WTC11 (cell line): ENCODE results near the gene NDRG3. TPM values are rescaled to one million over a fixed set of nuclear protein-coding genes. Genes with fewer than 3 reads are reported as not detected.

Experiments
- ATAC-seq: fragments of 200-7000 bp; cut with Tn5 transposase; 2 replicates; pipeline ENCODE4 v1.10.0; 2021; ENCODE audit warnings: mild to moderate bottlenecking, moderate library complexity
- CTCF ChIA-PET: fragments of 300-600 bp; sonication (Branson Sonifier 250); formaldehyde crosslinking; loops from one replicate; lab custom pipeline; 2021; ENCODE audit warnings: antibody characterized with exemption; lab: Charles Lee
- POLR2A ChIA-PET: fragments of 350-600 bp; sonication (Branson Sonifier 250); formaldehyde crosslinking; loops from one replicate; lab custom pipeline; 2021; ENCODE audit warnings: antibody characterized with exemption; lab: Charles Lee
- DNase-seq: peaks from one replicate; pipeline ENCODE4 v3.0.0; 2021; ENCODE audit warnings: low spot score
- H3K27ac Mint-ChIP-seq: 2 replicates; pipeline ENCODE4 v1.8.0; 2021; ENCODE audit warnings: mixed read lengths
- H3K27me3 Mint-ChIP-seq: 2 replicates; pipeline ENCODE4 v1.8.0; 2021; ENCODE audit warnings: low read depth, mild to moderate bottlenecking, moderate library complexity, mixed read lengths
- H3K36me3 Mint-ChIP-seq: 2 replicates; pipeline ENCODE4 v1.8.0; 2021; ENCODE audit warnings: mixed read lengths
- H3K4me1 Mint-ChIP-seq: 2 replicates; pipeline ENCODE4 v1.8.0; 2022; ENCODE audit warnings: mixed read lengths
- H3K4me3 Mint-ChIP-seq: 2 replicates; pipeline ENCODE4 v1.8.0; 2021; ENCODE audit warnings: mild to moderate bottlenecking, moderate library complexity, mixed read lengths
- H3K9me3 Mint-ChIP-seq: 2 replicates; pipeline ENCODE4 v1.8.0; 2021; ENCODE audit warnings: mixed read lengths
- CBFB ChIP-seq: sonication (generic); formaldehyde crosslinking; IDR thresholded peaks from 2 replicates; pipeline ENCODE4 v1.8.1; 2022; ENCODE audit warnings: mild to moderate bottlenecking, low read depth, missing genetic modification reagents
- CREM ChIP-seq: sonication (generic); formaldehyde crosslinking; IDR thresholded peaks from 2 replicates; pipeline ENCODE4 v1.8.1; 2022; ENCODE audit warnings: mild to moderate bottlenecking, missing genetic modification reagents, moderate library complexity
- FOXJ3 ChIP-seq: sonication (generic); formaldehyde crosslinking; IDR thresholded peaks from 2 replicates; pipeline ENCODE4 v1.9.0; 2021; ENCODE audit warnings: missing genetic modification reagents, mild to moderate bottlenecking, borderline replicate concordance
- FOXK1 ChIP-seq: sonication (generic); formaldehyde crosslinking; IDR thresholded peaks from 2 replicates; pipeline ENCODE4 v1.8.0; 2022; ENCODE audit warnings: mild to moderate bottlenecking, moderate library complexity, missing genetic modification reagents
- KAT7 ChIP-seq: sonication (generic); formaldehyde crosslinking; IDR thresholded peaks from 2 replicates; pipeline ENCODE4 v1.8.1; 2023; ENCODE audit warnings: missing genetic modification reagents, mild to moderate bottlenecking, borderline replicate concordance
- NR3C1 ChIP-seq: sonication (generic); formaldehyde crosslinking; conservative IDR thresholded peaks from 2 replicates; pipeline ENCODE4 v1.8.1; 2023; ENCODE audit warnings: low read depth, mild to moderate bottlenecking, missing genetic modification reagents
- RELA ChIP-seq: sonication (generic); formaldehyde crosslinking; IDR thresholded peaks from 2 replicates; pipeline ENCODE4 v1.8.1; 2022; ENCODE audit warnings: missing genetic modification reagents, mild to moderate bottlenecking, borderline replicate concordance
- RORB ChIP-seq: fragments of 250-450 bp; sonication (Bioruptor Pico); IDR thresholded peaks from 2 replicates; pipeline ENCODE4 v1.9.0; 2021; ENCODE audit warnings: mild to moderate bottlenecking
- ZNF219 ChIP-seq: sonication (generic); formaldehyde crosslinking; IDR thresholded peaks from 2 replicates; pipeline ENCODE4 v1.8.0; 2023; ENCODE audit warnings: missing genetic modification reagents, mild to moderate bottlenecking, borderline replicate concordance
- ZNF263 ChIP-seq: sonication (generic); formaldehyde crosslinking; IDR thresholded peaks from 2 replicates; pipeline ENCODE4 v1.8.1; 2022; ENCODE audit warnings: low read depth, mild to moderate bottlenecking, moderate library complexity, missing genetic modification reagents
- ZNF317 ChIP-seq: sonication (generic); formaldehyde crosslinking; IDR thresholded peaks from 2 replicates; pipeline ENCODE4 v1.8.1; 2023; ENCODE audit warnings: low read depth, mild to moderate bottlenecking, moderate library complexity, missing genetic modification reagents, borderline replicate concordance
- total RNA-seq: library from RNA; stranded (reverse); gene quantifications from 3 replicates; pipeline ENCODE4 v1.2.3, GENCODE V29; 2021
- TF ChIP-seq, protein P1 (sequence below): fragments of 200-600 bp; IDR thresholded peaks from 2 replicates; pipeline ENCODE4 v1.8.0; 2022; ENCODE audit warnings: antibody characterized with exemption
- TF ChIP-seq, protein P2 (sequence below): sonication (generic); formaldehyde crosslinking; IDR thresholded peaks from 2 replicates; pipeline ENCODE4 v1.8.1; 2023; ENCODE audit warnings: mild to moderate bottlenecking, moderate library complexity, missing genetic modification reagents
- TF ChIP-seq, protein P3 (sequence below): sonication (generic); formaldehyde crosslinking; IDR thresholded peaks from 2 replicates; pipeline ENCODE4 v1.8.1; 2023; ENCODE audit warnings: mild to moderate bottlenecking, missing genetic modification reagents, borderline replicate concordance
- TF ChIP-seq, protein P4 (sequence below): sonication (generic); formaldehyde crosslinking; IDR thresholded peaks from 2 replicates; pipeline ENCODE4 v1.8.0; 2022; ENCODE audit warnings: mild to moderate bottlenecking, missing genetic modification reagents
- TF ChIP-seq, protein P5 (sequence below): sonication (generic); formaldehyde crosslinking; IDR thresholded peaks from 2 replicates; pipeline ENCODE4 v1.8.1; 2022; ENCODE audit warnings: low read depth, mild to moderate bottlenecking, moderate library complexity, missing genetic modification reagents, borderline replicate concordance
- TF ChIP-seq, protein P6 (sequence below): fragments of 250-450 bp; sonication (Bioruptor Pico); IDR thresholded peaks from 2 replicates; pipeline ENCODE4 v2.1.2; 2022; ENCODE audit warnings: mild to moderate bottlenecking, moderate library complexity
- TF ChIP-seq, protein P7 (sequence below): sonication (generic); formaldehyde crosslinking; IDR thresholded peaks from 2 replicates; pipeline ENCODE4 v1.8.1; 2023; ENCODE audit warnings: mild to moderate bottlenecking, missing genetic modification reagents

NDRG3 gene
- total RNA-seq, 1 experiment from 2014 or later, result 27.0 TPM

DNA sequence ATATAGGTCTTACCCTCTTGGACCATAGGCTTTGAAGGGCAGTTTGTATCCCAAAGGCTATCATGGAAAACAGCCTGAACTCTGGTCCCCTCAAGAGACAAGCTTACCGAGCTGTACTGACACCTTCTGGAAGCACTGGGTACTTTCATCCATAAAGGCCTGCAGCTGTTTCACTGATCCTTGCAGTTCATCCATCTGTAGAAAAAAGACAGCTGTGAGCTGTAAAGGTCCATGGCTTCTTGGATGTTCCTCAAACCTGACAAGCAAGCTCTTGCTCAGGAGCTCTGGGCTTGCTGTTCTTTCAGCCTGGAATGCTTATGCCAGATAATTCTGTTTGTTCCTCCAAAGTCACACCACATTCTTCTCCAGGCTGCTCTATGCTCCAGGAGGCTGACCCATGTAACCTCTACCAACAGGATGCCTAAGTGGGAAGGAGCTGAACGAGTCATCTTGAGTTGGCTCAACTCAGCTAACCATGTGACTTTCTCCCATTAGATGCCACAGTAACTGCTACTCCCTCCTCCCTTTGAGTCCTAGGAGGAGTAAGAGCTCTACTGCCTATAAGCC is 8.8 kb upstream of the NDRG3 start:
- peak; percentile 54 for DNase-seq
- POLR2A ChIA-PET, result interaction anchor here (0.6 to 1.3 kb wide), 3 partner anchors 9 to 461 kb away, joined by 3 to 4 read pairs (median 4); partner anchors contain the start of genes DSN1 and NDRG3
- Mint-ChIP-seq H3K4me3 (no peak overlapping the region), H3K27me3 (no peaks in the 10 kb centered on the region), H3K4me1 (no peaks in the 10 kb centered on the region), H3K36me3 (peaks cover 60% of the 10 kb centered on the region), H3K27ac (no peak overlapping the region), H3K9me3 (no peaks in the 10 kb centered on the region)
- TF ChIP-seq, protein P1, sequence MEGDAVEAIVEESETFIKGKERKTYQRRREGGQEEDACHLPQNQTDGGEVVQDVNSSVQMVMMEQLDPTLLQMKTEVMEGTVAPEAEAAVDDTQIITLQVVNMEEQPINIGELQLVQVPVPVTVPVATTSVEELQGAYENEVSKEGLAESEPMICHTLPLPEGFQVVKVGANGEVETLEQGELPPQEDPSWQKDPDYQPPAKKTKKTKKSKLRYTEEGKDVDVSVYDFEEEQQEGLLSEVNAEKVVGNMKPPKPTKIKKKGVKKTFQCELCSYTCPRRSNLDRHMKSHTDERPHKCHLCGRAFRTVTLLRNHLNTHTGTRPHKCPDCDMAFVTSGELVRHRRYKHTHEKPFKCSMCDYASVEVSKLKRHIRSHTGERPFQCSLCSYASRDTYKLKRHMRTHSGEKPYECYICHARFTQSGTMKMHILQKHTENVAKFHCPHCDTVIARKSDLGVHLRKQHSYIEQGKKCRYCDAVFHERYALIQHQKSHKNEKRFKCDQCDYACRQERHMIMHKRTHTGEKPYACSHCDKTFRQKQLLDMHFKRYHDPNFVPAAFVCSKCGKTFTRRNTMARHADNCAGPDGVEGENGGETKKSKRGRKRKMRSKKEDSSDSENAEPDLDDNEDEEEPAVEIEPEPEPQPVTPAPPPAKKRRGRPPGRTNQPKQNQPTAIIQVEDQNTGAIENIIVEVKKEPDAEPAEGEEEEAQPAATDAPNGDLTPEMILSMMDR, result peak; percentile 61; the same call in 1 of the 2 replicates
- TF ChIP-seq ZNF263, result no peak
- peak; percentile 95 for ATAC-seq
- CTCF ChIA-PET, result interaction anchor here (0.6 to 2.4 kb wide), 40 partner anchors 9 to 315 kb away, joined by 3 to 47 read pairs (median 4); partner anchors contain the start of genes DSN1, NDRG3, RAB5IF and TGIF2

DNA sequence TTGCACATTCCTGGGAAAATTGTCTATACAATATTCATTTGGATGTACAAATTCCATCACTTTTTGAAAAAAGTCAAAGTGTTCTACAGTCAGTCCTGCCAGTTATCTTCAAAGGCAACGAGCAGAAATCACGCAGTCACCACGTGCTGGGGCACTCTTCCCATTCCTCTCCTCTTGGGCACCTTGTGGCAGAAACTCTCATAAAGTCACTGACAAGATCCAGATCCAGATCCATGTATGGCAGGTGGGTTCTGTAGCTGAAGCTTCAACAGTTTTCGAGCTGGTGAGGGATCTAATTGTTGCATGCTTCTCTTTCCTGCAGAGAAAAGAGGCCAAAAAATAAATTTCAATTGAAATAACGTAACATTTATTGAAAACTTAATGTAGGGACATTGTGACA is 6.7 kb upstream of the NDRG3 start:
- H3K4me1 Mint-ChIP-seq, result no peaks in the 10 kb centered on the region
- POLR2A ChIA-PET, result no interaction called here

DNA sequence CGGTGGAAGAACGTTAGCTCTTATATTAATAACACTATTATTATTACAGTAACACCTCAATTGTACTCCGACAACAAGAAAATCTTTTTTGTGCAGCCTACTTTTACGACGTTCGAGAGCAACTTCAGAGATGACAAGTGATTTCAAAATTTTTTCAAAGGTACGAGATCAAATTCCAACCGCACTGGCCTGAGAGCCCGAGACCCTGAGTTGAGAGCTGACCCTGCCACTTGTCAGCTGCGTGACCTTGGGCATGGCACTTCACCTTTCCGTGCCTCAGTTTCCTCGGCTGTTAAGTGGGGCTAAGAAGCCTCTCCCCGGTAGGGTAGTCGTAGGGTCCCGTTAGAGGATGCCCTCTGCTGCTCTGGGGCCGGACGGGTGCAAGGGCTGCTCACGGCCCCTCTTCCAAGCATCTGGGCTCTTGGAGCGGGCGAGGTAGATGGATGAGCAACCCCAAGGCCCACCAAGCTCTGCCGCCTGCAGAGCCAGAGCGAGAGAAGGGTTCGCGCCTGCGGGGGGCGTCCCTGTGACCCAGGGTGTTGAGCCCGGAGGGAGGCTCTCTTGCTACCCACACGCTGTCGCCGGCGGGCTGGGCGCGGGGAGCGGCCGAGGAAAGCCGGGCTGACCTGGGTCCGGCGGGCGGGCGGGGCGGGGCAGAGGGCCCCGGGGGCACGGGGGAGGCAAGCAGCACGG is 510 bp downstream of the NDRG3 start:
- POLR2A ChIA-PET, result interaction anchor here (0.6 to 2.2 kb wide), 4 partner anchors 9 to 68 kb away, joined by 3 to 7 read pairs (median 4); no protein-coding TSS in a partner anchor
- H3K4me1 Mint-ChIP-seq, result peaks cover 20% of the 10 kb centered on the region
- H3K4me3 Mint-ChIP-seq, result peak overlapping the region; percentile 93
- no peaks in the 10 kb centered on the region for H3K9me3 Mint-ChIP-seq
- H3K27me3 Mint-ChIP-seq, result no peaks in the 10 kb centered on the region
- CTCF ChIA-PET, result interaction anchor here (0.5 to 3.8 kb wide), 17 partner anchors 9 to 543 kb away, joined by 3 to 47 read pairs (median 4); partner anchors contain the start of genes DSN1 and RAB5IF
- DNase-seq, result no peak
- H3K27ac Mint-ChIP-seq, result peak overlapping the region; percentile 77
- ATAC-seq, result peak; percentile 22
- H3K36me3 Mint-ChIP-seq, result no peaks in the 10 kb centered on the region
- TF ChIP-seq, protein P2, sequence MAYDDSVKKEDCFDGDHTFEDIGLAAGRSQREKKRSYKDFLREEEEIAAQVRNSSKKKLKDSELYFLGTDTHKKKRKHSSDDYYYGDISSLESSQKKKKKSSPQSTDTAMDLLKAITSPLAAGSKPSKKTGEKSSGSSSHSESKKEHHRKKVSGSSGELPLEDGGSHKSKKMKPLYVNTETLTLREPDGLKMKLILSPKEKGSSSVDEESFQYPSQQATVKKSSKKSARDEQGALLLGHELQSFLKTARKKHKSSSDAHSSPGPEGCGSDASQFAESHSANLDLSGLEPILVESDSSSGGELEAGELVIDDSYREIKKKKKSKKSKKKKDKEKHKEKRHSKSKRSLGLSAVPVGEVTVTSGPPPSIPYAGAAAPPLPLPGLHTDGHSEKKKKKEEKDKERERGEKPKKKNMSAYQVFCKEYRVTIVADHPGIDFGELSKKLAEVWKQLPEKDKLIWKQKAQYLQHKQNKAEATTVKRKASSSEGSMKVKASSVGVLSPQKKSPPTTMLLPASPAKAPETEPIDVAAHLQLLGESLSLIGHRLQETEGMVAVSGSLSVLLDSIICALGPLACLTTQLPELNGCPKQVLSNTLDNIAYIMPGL (CRISPR knock-in tag), result no peak
- TF ChIP-seq CREM (CRISPR knock-in tag), result no peak
- TF ChIP-seq, protein P3, sequence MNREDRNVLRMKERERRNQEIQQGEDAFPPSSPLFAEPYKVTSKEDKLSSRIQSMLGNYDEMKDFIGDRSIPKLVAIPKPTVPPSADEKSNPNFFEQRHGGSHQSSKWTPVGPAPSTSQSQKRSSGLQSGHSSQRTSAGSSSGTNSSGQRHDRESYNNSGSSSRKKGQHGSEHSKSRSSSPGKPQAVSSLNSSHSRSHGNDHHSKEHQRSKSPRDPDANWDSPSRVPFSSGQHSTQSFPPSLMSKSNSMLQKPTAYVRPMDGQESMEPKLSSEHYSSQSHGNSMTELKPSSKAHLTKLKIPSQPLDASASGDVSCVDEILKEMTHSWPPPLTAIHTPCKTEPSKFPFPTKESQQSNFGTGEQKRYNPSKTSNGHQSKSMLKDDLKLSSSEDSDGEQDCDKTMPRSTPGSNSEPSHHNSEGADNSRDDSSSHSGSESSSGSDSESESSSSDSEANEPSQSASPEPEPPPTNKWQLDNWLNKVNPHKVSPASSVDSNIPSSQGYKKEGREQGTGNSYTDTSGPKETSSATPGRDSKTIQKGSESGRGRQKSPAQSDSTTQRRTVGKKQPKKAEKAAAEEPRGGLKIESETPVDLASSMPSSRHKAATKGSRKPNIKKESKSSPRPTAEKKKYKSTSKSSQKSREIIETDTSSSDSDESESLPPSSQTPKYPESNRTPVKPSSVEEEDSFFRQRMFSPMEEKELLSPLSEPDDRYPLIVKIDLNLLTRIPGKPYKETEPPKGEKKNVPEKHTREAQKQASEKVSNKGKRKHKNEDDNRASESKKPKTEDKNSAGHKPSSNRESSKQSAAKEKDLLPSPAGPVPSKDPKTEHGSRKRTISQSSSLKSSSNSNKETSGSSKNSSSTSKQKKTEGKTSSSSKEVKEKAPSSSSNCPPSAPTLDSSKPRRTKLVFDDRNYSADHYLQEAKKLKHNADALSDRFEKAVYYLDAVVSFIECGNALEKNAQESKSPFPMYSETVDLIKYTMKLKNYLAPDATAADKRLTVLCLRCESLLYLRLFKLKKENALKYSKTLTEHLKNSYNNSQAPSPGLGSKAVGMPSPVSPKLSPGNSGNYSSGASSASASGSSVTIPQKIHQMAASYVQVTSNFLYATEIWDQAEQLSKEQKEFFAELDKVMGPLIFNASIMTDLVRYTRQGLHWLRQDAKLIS (CRISPR knock-in tag), result no peak

More for the DNA sequence above, 6.7 kb upstream of the NDRG3 start:
- CTCF ChIA-PET, result no interaction called here
- Mint-ChIP-seq H3K36me3 (peaks cover 52% of the 10 kb centered on the region), H3K9me3 (no peaks in the 10 kb centered on the region)
- DNase-seq, result no peak
- TF ChIP-seq CBFB (CRISPR knock-in tag) (no peak), FOXK1 (CRISPR knock-in tag) (no peak), KAT7 (CRISPR knock-in tag) (no peak), RORB (no peak), NR3C1 (no peak), RELA (CRISPR knock-in tag) (no peak), ZNF317 (CRISPR knock-in tag) (no peak), ZNF219 (CRISPR knock-in tag) (no peak), FOXJ3 (no peak)
- TF ChIP-seq, protein P4, sequence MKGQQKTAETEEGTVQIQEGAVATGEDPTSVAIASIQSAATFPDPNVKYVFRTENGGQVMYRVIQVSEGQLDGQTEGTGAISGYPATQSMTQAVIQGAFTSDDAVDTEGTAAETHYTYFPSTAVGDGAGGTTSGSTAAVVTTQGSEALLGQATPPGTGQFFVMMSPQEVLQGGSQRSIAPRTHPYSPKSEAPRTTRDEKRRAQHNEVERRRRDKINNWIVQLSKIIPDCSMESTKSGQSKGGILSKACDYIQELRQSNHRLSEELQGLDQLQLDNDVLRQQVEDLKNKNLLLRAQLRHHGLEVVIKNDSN (CRISPR knock-in tag), result no peak
- TF ChIP-seq, protein P5, sequence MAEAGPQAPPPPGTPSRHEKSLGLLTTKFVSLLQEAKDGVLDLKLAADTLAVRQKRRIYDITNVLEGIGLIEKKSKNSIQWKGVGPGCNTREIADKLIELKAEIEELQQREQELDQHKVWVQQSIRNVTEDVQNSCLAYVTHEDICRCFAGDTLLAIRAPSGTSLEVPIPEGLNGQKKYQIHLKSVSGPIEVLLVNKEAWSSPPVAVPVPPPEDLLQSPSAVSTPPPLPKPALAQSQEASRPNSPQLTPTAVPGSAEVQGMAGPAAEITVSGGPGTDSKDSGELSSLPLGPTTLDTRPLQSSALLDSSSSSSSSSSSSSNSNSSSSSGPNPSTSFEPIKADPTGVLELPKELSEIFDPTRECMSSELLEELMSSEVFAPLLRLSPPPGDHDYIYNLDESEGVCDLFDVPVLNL (CRISPR knock-in tag), result no peak
- TF ChIP-seq, protein P6, sequence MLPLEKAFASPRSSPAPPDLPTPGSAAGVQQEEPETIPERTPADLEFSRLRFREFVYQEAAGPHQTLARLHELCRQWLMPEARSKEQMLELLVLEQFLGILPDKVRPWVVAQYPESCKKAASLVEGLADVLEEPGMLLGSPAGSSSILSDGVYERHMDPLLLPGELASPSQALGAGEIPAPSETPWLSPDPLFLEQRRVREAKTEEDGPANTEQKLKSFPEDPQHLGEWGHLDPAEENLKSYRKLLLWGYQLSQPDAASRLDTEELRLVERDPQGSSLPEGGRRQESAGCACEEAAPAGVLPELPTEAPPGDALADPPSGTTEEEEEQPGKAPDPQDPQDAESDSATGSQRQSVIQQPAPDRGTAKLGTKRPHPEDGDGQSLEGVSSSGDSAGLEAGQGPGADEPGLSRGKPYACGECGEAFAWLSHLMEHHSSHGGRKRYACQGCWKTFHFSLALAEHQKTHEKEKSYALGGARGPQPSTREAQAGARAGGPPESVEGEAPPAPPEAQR (CRISPR knock-in tag), result no peak
- TF ChIP-seq, protein P7, sequence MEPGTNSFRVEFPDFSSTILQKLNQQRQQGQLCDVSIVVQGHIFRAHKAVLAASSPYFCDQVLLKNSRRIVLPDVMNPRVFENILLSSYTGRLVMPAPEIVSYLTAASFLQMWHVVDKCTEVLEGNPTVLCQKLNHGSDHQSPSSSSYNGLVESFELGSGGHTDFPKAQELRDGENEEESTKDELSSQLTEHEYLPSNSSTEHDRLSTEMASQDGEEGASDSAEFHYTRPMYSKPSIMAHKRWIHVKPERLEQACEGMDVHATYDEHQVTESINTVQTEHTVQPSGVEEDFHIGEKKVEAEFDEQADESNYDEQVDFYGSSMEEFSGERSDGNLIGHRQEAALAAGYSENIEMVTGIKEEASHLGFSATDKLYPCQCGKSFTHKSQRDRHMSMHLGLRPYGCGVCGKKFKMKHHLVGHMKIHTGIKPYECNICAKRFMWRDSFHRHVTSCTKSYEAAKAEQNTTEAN (CRISPR knock-in tag), result no peak
- TF ChIP-seq, all 79 proteins: peak for 0
- no peak for ATAC-seq
- H3K27me3 Mint-ChIP-seq, result no peaks in the 10 kb centered on the region
- no peak overlapping the region for H3K4me3 Mint-ChIP-seq
- H3K27ac Mint-ChIP-seq, result no peak overlapping the region
